ENCODE data around the gene ZNF710. TPM values are rescaled to one million over a fixed set of nuclear protein-coding genes. Genes with fewer than 3 reads are reported as not detected.

ZNF710 gene
- total RNA-seq, 1 donor from 2014 or later: 45.5 TPM

GRCh38 chr15:90046289-90046688 is 45.2 kb downstream of the ZNF710 start:
- DNase-seq (no peak), ATAC-seq (ENCODE audit: low read depth) (no peak)
- CTCF ChIA-PET: interaction anchor here (0.8 kb wide), 1 partner anchor 25 kb away, joined by 3 read pairs; no protein-coding TSS in a partner anchor
- Mint-ChIP-seq H3K27me3 (no peaks in the 10 kb centered on the region), H3K4me1 (peaks cover 61% of the 10 kb centered on the region), H3K4me3 (peak overlapping the region; percentile 55), H3K9me3 (no peaks in the 10 kb centered on the region), H3K27ac (peak overlapping the region; percentile 92), H3K36me3 (ENCODE audit: low read depth) (peaks cover 7% of the 10 kb centered on the region)
- intact Hi-C loops (cut with micrococcal nuclease): loop anchor here (2.0 kb wide), 1 partner anchor 15 kb away; no protein-coding TSS in a partner anchor
- TF ChIP-seq CTCF (IDR thresholded peaks at IDR 0.05): no peak
- POLR2A ChIA-PET: interaction anchor here (0.6 to 6.3 kb wide), 6 partner anchors 13 to 61 kb away, joined by 3 to 98 read pairs (median 10); partner anchors contain the start of gene ZNF710

- POLR2A ChIA-PET: interaction anchor here (0.5 to 6.3 kb wide), 10 partner anchors 8 to 496 kb away, joined by 3 to 98 read pairs (median 4); partner anchors contain the start of gene ZNF710
- Mint-ChIP-seq H3K4me3 (peak overlapping the region; percentile 55), H3K9me3 (no peaks in the 10 kb centered on the region), H3K27ac (peak overlapping the region; percentile 92), H3K27me3 (no peaks in the 10 kb centered on the region), H3K4me1 (peaks cover 62% of the 10 kb centered on the region), H3K36me3 (ENCODE audit: low read depth) (peaks cover 7% of the 10 kb centered on the region)
- CTCF ChIA-PET: interaction anchor here (1.0 kb wide), 1 partner anchor 23 kb away, joined by 3 read pairs; no protein-coding TSS in a partner anchor
- ATAC-seq (ENCODE audit: low read depth): peak; percentile 87
- no peak for TF ChIP-seq CTCF (IDR thresholded peaks at IDR 0.05)
- DNase-seq: peak; percentile 38
- intact Hi-C loops (cut with micrococcal nuclease): loop anchor here (1.0 to 2.0 kb wide), 3 partner anchors 9 to 16 kb away; no protein-coding TSS in a partner anchor
These were observed 45.8 kb downstream of the ZNF710 start for GRCh38 chr15:90046911-90047392.

GRCh38 chr15:90047956-90048575 is 46.9 kb downstream of the ZNF710 start:
- H3K4me1 Mint-ChIP-seq: peaks cover 67% of the 10 kb centered on the region
- DNase-seq (no peak), ATAC-seq (ENCODE audit: low read depth) (no peak)
- no peak for TF ChIP-seq CTCF (IDR thresholded peaks at IDR 0.05)
- H3K27me3 Mint-ChIP-seq: no peaks in the 10 kb centered on the region
- peaks cover 7% of the 10 kb centered on the region for H3K36me3 Mint-ChIP-seq (ENCODE audit: low read depth)
- POLR2A ChIA-PET: interaction anchor here (1.1 to 6.3 kb wide), 6 partner anchors 9 to 45 kb away, joined by 4 to 98 read pairs (median 6); no protein-coding TSS in a partner anchor
- intact Hi-C loops (cut with micrococcal nuclease): loop anchor here (1.0 to 2.0 kb wide), 3 partner anchors 10 to 17 kb away; no protein-coding TSS in a partner anchor
- no peaks in the 10 kb centered on the region for H3K9me3 Mint-ChIP-seq
- no peak overlapping the region for H3K4me3 Mint-ChIP-seq
- peak overlapping the region; percentile 92 for H3K27ac Mint-ChIP-seq
- CTCF ChIA-PET: interaction anchor here (1.0 to 1.6 kb wide), 2 partner anchors 24 to 173 kb away, joined by 3 read pairs; no protein-coding TSS in a partner anchor

DNA sequence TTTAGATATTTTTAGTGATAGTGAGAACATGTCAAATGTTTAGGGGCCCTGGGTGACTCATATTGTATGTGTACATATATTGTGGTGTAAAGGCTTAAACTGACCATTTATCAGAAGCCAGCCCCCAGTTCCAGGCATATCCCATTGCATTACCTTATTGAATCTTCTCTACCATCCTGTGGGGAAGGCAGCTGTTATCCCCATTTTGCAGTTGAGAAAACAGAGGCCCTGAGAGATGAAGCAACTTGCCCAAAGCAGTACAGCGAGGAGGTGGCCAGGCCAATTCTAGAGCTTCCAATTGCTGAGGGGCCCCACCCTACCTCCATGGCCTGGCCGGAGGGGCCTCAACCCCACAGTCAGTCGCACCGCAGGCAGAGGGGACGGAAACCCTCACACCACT is 47.9 kb downstream of the ZNF710 start:
- ATAC-seq (ENCODE audit: low read depth) (no peak), DNase-seq (no peak)
- no peaks in the 10 kb centered on the region for H3K9me3 Mint-ChIP-seq
- CTCF ChIA-PET: interaction anchor here (1.6 kb wide), 1 partner anchor 23 kb away, joined by 3 read pairs; no protein-coding TSS in a partner anchor
- H3K27ac Mint-ChIP-seq: no peak overlapping the region
- H3K4me1 Mint-ChIP-seq: peaks cover 69% of the 10 kb centered on the region
- H3K27me3 Mint-ChIP-seq: no peaks in the 10 kb centered on the region
- intact Hi-C loops (cut with micrococcal nuclease): no loop called here
- no peak overlapping the region for H3K4me3 Mint-ChIP-seq
- TF ChIP-seq CTCF (IDR thresholded peaks at IDR 0.05): no peak
- peaks cover 4% of the 10 kb centered on the region for H3K36me3 Mint-ChIP-seq (ENCODE audit: low read depth)
- POLR2A ChIA-PET: interaction anchor here (1.0 to 6.3 kb wide), 2 partner anchors 10 to 48 kb away, joined by 3 to 98 read pairs; no protein-coding TSS in a partner anchor

All from activated B cell treated with CpG ODN at 0.5 μM for 24 hours (primary cell).